Loucy (cell line): ENCODE data around the gene LYRM4.

ENCODE experiments used
- EZH2phosphoT487 ChIP-seq: fragments of 200-600 bp; IDR thresholded peaks from 2 replicates; pipeline ENCODE4 v1.6.1; 2018; ENCODE audit warnings: antibody characterized with exemption, mild to moderate bottlenecking, moderate library complexity, borderline replicate concordance
- TF ChIP-seq, protein P1 (sequence below): fragments of 200-600 bp; sonication (generic); conservative IDR thresholded peaks from 2 replicates; pipeline ENCODE4 v1.5.1; 2014; ENCODE audit warnings: mild to moderate bottlenecking, antibody characterized with exemption, low read length

DNA sequence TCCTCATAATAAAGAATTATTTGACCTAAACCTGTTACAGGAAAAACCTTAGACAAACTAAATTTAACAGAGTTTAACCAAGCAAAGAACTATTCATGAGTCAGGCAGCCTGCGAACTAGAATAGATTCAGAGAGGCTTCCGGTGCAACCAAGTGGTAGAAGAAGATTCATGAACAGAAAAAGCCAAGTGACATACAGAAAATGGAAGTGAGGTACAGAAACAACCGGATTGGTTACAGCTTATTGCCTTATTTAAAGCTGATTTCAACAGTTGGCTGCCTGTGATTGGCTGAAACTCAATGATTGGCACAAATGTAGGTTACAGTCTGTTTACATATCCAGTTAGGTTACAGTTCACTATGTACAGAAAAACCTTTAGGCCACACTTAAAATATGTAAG, 165.5 kb downstream of the LYRM4 start:
- TF ChIP-seq, protein P1, sequence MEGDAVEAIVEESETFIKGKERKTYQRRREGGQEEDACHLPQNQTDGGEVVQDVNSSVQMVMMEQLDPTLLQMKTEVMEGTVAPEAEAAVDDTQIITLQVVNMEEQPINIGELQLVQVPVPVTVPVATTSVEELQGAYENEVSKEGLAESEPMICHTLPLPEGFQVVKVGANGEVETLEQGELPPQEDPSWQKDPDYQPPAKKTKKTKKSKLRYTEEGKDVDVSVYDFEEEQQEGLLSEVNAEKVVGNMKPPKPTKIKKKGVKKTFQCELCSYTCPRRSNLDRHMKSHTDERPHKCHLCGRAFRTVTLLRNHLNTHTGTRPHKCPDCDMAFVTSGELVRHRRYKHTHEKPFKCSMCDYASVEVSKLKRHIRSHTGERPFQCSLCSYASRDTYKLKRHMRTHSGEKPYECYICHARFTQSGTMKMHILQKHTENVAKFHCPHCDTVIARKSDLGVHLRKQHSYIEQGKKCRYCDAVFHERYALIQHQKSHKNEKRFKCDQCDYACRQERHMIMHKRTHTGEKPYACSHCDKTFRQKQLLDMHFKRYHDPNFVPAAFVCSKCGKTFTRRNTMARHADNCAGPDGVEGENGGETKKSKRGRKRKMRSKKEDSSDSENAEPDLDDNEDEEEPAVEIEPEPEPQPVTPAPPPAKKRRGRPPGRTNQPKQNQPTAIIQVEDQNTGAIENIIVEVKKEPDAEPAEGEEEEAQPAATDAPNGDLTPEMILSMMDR, result no peak
- TF ChIP-seq EZH2phosphoT487, result no peak
